Thyroid gland (tissue), 4 donors: ENCODE data around the gene TBC1D2B.

Experiments used
- POLR2A ChIP-seq, 2 donors: fragments of 450-650 bp; IDR thresholded peaks; one replicate each; pipeline ENCODE4 v1.6.1; 2017; ENCODE audit warnings: antibody characterized with exemption in 2 of 2, mild to moderate bottlenecking in 2 of 2, moderate library complexity in 1 of 2
- TF ChIP-seq, protein P1 (sequence below), 6 experiments: fragments of 200-600 bp in 3 of 6; fragments of 450-650 bp in 3 of 6; sonication (generic) in 3 of 6; IDR thresholded peaks; one replicate each; pipeline ENCODE4 v1.5.1; 2016 to 2019; ENCODE audit warnings: antibody characterized with exemption in 6 of 6, mild to moderate bottlenecking in 2 of 6, inconsistent platforms in 1 of 6, moderate library complexity in 1 of 6

DNA sequence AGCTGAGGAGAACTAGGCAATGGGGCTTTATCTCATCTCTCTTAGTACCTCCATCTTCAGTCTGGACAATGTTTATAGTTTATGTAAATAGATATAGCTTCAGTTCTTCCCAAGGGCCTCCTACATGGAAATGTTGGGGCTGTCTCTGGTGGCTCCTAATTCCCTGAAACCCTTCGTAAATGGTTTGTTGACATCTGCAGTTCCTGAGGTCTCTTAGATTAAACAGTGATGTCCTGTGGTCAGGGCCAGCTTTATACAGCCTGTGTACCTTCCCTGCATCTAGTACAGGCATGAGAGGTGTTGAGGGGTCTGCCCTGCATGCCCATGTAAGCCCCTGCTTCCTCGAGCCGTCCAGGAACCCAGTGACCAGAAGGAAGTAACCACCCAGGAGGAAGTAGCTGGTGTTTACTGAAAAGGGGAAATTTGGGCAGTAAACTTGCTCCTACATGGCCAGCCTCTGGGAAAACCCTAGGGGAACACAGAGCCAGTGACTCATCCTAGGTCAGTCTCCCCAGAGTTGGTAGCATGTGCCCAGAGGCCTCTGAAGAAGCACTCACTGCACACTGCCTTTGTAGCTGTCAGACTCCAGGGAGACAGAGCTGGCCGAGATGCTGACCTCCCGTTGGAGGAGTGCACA is 4.7 kb upstream of the TBC1D2B start:
- TF ChIP-seq, protein P1, sequence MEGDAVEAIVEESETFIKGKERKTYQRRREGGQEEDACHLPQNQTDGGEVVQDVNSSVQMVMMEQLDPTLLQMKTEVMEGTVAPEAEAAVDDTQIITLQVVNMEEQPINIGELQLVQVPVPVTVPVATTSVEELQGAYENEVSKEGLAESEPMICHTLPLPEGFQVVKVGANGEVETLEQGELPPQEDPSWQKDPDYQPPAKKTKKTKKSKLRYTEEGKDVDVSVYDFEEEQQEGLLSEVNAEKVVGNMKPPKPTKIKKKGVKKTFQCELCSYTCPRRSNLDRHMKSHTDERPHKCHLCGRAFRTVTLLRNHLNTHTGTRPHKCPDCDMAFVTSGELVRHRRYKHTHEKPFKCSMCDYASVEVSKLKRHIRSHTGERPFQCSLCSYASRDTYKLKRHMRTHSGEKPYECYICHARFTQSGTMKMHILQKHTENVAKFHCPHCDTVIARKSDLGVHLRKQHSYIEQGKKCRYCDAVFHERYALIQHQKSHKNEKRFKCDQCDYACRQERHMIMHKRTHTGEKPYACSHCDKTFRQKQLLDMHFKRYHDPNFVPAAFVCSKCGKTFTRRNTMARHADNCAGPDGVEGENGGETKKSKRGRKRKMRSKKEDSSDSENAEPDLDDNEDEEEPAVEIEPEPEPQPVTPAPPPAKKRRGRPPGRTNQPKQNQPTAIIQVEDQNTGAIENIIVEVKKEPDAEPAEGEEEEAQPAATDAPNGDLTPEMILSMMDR (IDR thresholded peaks at IDR 0.05): no peak
- no peak for TF ChIP-seq POLR2A (IDR thresholded peaks at IDR 0.05)
